Measurements from ENCODE around the gene TRPV5. TPM values are rescaled to one million over a fixed set of nuclear protein-coding genes. Genes with fewer than 3 reads are reported as not detected.

Gene TRPV5
- total RNA-seq, 1 donor from 2014 or later, result not detected

GRCh38 chr7:142956951-142957623 lies 23.5 kb upstream of the TRPV5 start:
- Mint-ChIP-seq H3K9me3 (peaks cover 8% of the 10 kb centered on the region), H3K27me3 (ENCODE audit: low read depth) (peaks cover 18% of the 10 kb centered on the region), H3K27ac (no peak overlapping the region), H3K4me1 (ENCODE audit: low read depth) (no peaks in the 10 kb centered on the region), H3K4me3 (ENCODE audit: low read depth) (no peak overlapping the region), H3K36me3 (ENCODE audit: low read depth) (no peaks in the 10 kb centered on the region)
- intact Hi-C loops (cut with micrococcal nuclease), result no loop called here
- DNase-seq (ENCODE audit: low spot score), result no peak

- H3K9me3 Mint-ChIP-seq, result peaks cover 8% of the 10 kb centered on the region
- H3K4me3 Mint-ChIP-seq (ENCODE audit: low read depth), result no peak overlapping the region
- no peaks in the 10 kb centered on the region for H3K36me3 Mint-ChIP-seq (ENCODE audit: low read depth)
- H3K27me3 Mint-ChIP-seq (ENCODE audit: low read depth), result peaks cover 20% of the 10 kb centered on the region
- DNase-seq (ENCODE audit: low spot score), result no peak
- no peak overlapping the region for H3K27ac Mint-ChIP-seq
- intact Hi-C loops (cut with micrococcal nuclease), result no loop called here
- H3K4me1 Mint-ChIP-seq (ENCODE audit: low read depth), result no peaks in the 10 kb centered on the region
Measured at GRCh38 chr7:142954680-142955268, 21.2 kb upstream of the TRPV5 start.

DNA sequence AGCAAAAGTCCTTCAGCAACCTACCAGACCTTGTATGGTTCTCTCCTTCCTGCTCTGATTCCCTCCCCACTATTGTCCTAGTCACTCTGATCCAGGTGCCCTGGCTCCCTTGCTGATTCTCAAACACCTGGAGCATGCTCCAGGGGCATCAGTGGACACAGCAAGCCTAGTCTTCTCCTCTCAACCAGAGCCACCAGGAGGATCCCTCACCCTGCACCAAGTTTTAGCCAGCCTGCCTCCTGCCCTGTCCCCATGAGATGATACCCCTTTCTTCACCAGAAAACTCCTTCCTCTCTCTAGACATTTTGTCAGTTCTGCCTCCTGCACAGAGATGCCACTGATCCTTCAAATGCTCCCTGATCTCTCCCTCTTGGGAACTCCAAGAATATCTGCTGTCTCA lies 16.7 kb upstream of the TRPV5 start:
- no peak overlapping the region for H3K4me3 Mint-ChIP-seq (ENCODE audit: low read depth)
- peaks cover 10% of the 10 kb centered on the region for H3K27me3 Mint-ChIP-seq (ENCODE audit: low read depth)
- no peaks in the 10 kb centered on the region for H3K9me3 Mint-ChIP-seq
- H3K4me1 Mint-ChIP-seq (ENCODE audit: low read depth), result no peaks in the 10 kb centered on the region
- H3K36me3 Mint-ChIP-seq (ENCODE audit: low read depth), result no peaks in the 10 kb centered on the region
- no peak overlapping the region for H3K27ac Mint-ChIP-seq
- intact Hi-C loops (cut with micrococcal nuclease), result no loop called here
- DNase-seq (ENCODE audit: low spot score), result no peak

DNA sequence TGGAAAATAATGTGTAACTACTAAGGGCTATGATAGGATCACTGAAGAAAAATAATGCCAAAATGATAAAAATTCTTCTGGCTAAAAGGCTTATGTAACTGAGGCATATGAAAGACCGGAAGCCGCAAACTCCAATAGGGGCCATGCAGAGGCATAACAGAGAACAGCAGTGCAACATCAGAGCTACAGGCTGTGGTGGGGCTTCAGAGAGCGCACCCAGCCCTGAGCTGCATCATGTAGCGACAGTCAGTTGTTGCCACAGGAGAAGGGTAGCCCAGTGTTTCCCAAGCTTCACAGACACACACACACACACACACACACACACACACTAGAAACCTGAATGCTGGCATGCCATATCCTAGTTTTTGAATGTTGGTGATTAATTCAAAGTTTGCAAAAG lies 15.1 kb upstream of the TRPV5 start:
- DNase-seq (ENCODE audit: low spot score), result no peak

DNA sequence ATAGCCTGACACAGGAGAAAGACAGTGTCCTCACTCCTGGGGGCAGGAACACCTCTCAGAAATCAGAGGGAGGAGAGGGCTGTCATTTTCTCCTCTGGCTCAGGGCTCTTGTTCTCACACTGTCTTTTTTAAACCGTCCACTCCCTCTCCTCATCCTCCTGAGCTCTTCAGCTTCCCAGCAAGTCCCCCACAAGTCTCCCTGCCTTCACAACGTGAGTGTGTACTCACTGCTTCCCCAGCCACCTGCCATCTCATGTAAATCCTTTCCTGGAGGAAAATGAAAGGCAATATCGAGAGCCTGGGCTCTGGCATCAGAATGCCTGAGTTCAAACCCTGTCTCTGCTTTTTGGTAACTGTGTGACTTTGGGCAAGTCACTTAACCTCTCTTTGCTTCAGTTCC lies 11.5 kb upstream of the TRPV5 start:
- no peak for DNase-seq (ENCODE audit: low spot score)
- H3K9me3 Mint-ChIP-seq, result no peaks in the 10 kb centered on the region
- H3K4me3 Mint-ChIP-seq (ENCODE audit: low read depth), result no peak overlapping the region
- H3K27ac Mint-ChIP-seq, result peak overlapping the region; percentile 9
- no peaks in the 10 kb centered on the region for H3K4me1 Mint-ChIP-seq (ENCODE audit: low read depth)
- H3K27me3 Mint-ChIP-seq (ENCODE audit: low read depth), result peaks cover 4% of the 10 kb centered on the region
- no peaks in the 10 kb centered on the region for H3K36me3 Mint-ChIP-seq (ENCODE audit: low read depth)
- intact Hi-C loops (cut with micrococcal nuclease), result no loop called here

More for the DNA sequence above, 15.1 kb upstream of the TRPV5 start:
- Mint-ChIP-seq H3K9me3 (no peaks in the 10 kb centered on the region), H3K4me3 (ENCODE audit: low read depth) (no peak overlapping the region), H3K36me3 (ENCODE audit: low read depth) (no peaks in the 10 kb centered on the region), H3K4me1 (ENCODE audit: low read depth) (no peaks in the 10 kb centered on the region), H3K27me3 (ENCODE audit: low read depth) (peaks cover 10% of the 10 kb centered on the region), H3K27ac (no peak overlapping the region)
- intact Hi-C loops (cut with micrococcal nuclease), result no loop called here

GRCh38 chr7:142943706-142944268 lies 10.2 kb upstream of the TRPV5 start:
- no peak overlapping the region for H3K4me3 Mint-ChIP-seq (ENCODE audit: low read depth)

DNA sequence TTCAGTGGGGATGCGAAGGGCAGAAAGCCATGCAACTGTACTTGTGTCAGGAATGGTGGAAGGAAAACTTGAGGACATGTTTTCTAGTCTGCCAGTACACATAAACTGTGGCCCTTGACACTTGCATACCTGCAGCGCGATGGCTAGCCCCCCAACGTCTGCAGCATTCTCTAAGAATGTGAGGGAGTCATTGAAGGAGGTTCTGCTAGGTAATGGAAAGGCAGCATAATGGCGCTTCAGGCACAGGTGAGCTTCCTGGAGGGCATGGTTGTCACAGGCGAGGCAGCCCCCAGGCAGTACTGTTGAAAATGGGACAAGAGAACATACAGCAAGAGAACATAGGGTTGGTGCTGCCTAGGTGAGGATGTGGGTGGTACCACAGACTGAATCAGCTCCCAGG lies 9.2 kb upstream of the TRPV5 start:
- Mint-ChIP-seq H3K27ac (no peak overlapping the region), H3K9me3 (no peaks in the 10 kb centered on the region), H3K27me3 (ENCODE audit: low read depth) (peaks cover 3% of the 10 kb centered on the region), H3K4me3 (ENCODE audit: low read depth) (no peak overlapping the region), H3K36me3 (ENCODE audit: low read depth) (no peaks in the 10 kb centered on the region), H3K4me1 (ENCODE audit: low read depth) (no peaks in the 10 kb centered on the region)
- intact Hi-C loops (cut with micrococcal nuclease), result no loop called here
- DNase-seq (ENCODE audit: low spot score), result no peak

More at GRCh38 chr7:142943706-142944268, 10.2 kb upstream of the TRPV5 start:
- Mint-ChIP-seq H3K36me3 (ENCODE audit: low read depth) (no peaks in the 10 kb centered on the region), H3K27ac (no peak overlapping the region), H3K4me1 (ENCODE audit: low read depth) (no peaks in the 10 kb centered on the region), H3K27me3 (ENCODE audit: low read depth) (peaks cover 3% of the 10 kb centered on the region), H3K9me3 (no peaks in the 10 kb centered on the region)
- no peak for DNase-seq (ENCODE audit: low spot score)
- intact Hi-C loops (cut with micrococcal nuclease), result no loop called here

DNA sequence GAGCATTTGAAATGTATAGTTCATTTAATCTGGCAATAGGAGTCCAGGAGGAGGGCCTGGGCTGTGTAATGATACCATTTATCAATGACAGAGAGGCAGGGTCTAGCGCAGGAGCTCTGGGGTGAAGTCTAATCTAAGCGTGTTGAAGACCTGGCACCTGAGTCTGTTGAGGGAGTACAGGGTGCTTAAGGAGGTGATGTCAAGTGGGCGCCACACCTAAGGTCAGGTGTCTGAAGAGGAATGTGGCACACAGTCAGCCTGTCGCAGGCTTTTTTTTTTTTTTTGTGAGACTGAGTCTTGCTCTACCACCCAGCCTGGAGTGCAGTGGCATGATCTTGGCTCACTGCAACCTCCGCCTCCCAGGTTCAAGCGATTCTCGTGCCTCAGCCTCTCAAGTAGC lies 8.0 kb upstream of the TRPV5 start:
- intact Hi-C loops (cut with micrococcal nuclease), result no loop called here
- no peaks in the 10 kb centered on the region for H3K9me3 Mint-ChIP-seq
- no peak overlapping the region for H3K4me3 Mint-ChIP-seq (ENCODE audit: low read depth)
- H3K27ac Mint-ChIP-seq, result no peak overlapping the region
- no peaks in the 10 kb centered on the region for H3K27me3 Mint-ChIP-seq (ENCODE audit: low read depth)
- H3K36me3 Mint-ChIP-seq (ENCODE audit: low read depth), result no peaks in the 10 kb centered on the region
- DNase-seq (ENCODE audit: low spot score), result no peak
- H3K4me1 Mint-ChIP-seq (ENCODE audit: low read depth), result no peaks in the 10 kb centered on the region

- no peaks in the 10 kb centered on the region for H3K27me3 Mint-ChIP-seq (ENCODE audit: low read depth)
Measured at GRCh38 chr7:142940966-142941535, 7.5 kb upstream of the TRPV5 start.

GRCh38 chr7:142939226-142939910 lies 5.8 kb upstream of the TRPV5 start, which contains the start of gene LLCFC1:
TSS of gene LLCFC1 (plus strand) at chr7:142939484. CDS start at chr7:142939622, 138 bp downstream.
- no peaks in the 10 kb centered on the region for H3K36me3 Mint-ChIP-seq (ENCODE audit: low read depth)
- no peak for DNase-seq (ENCODE audit: low spot score)

More at GRCh38 chr7:142940966-142941535, 7.5 kb upstream of the TRPV5 start:
- H3K4me1 Mint-ChIP-seq (ENCODE audit: low read depth), result no peaks in the 10 kb centered on the region
- DNase-seq (ENCODE audit: low spot score), result no peak
- no peaks in the 10 kb centered on the region for H3K36me3 Mint-ChIP-seq (ENCODE audit: low read depth)
- intact Hi-C loops (cut with micrococcal nuclease), result no loop called here
- no peaks in the 10 kb centered on the region for H3K9me3 Mint-ChIP-seq
- H3K27ac Mint-ChIP-seq, result no peak overlapping the region
- no peak overlapping the region for H3K4me3 Mint-ChIP-seq (ENCODE audit: low read depth)

GRCh38 chr7:142938611-142939010 lies 5.1 kb upstream of the TRPV5 start:
- H3K27me3 Mint-ChIP-seq (ENCODE audit: low read depth), result no peaks in the 10 kb centered on the region
- H3K9me3 Mint-ChIP-seq, result no peaks in the 10 kb centered on the region
- no peaks in the 10 kb centered on the region for H3K36me3 Mint-ChIP-seq (ENCODE audit: low read depth)
- H3K4me3 Mint-ChIP-seq (ENCODE audit: low read depth), result no peak overlapping the region
- no peaks in the 10 kb centered on the region for H3K4me1 Mint-ChIP-seq (ENCODE audit: low read depth)
- intact Hi-C loops (cut with micrococcal nuclease), result no loop called here
- no peak overlapping the region for H3K27ac Mint-ChIP-seq
- DNase-seq (ENCODE audit: low spot score), result no peak

More at GRCh38 chr7:142939226-142939910, 5.8 kb upstream of the TRPV5 start, which contains the start of gene LLCFC1:
- Mint-ChIP-seq H3K9me3 (no peaks in the 10 kb centered on the region), H3K27ac (no peak within 1 kb of the TSS), H3K4me3 (ENCODE audit: low read depth) (no peak within 1 kb of the TSS), H3K4me1 (ENCODE audit: low read depth) (no peaks in the 10 kb centered on the region), H3K27me3 (ENCODE audit: low read depth) (no peaks in the 10 kb centered on the region)
- intact Hi-C loops (cut with micrococcal nuclease), result no loop called here

DNA sequence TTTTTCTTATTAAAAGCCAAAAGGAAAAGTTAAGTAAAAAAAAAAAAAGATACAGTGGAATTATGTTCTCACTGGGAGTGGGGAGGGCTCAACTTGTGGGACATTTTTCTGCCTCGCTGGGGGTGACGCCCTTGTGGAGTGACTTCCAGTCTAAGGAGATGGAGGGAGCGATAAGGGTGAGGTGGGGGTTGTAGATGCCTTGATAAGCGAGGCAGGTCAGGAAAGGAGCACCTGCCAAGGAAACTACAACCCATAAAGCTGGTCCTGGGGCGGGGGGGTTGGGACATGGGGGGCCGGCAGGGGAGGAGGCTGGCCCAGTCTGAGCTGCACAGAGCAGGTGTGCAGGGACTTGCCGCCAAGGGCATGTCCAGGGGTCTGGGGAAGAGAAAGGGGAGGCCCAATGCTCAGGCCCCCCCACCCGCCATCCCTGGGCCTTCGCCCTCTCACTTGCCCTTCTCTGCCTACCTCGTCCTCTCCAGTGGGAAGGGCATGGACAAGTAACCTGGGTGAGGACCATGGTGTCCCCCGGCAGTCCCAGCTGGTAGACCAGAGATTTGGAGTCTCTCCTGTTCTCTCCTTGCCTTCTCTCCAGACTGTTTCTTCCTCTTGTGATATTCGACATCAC lies 2.5 kb upstream of the TRPV5 start:
- H3K4me1 Mint-ChIP-seq (ENCODE audit: low read depth), result no peaks in the 10 kb centered on the region
- H3K9me3 Mint-ChIP-seq, result no peaks in the 10 kb centered on the region
- no peaks in the 10 kb centered on the region for H3K27me3 Mint-ChIP-seq (ENCODE audit: low read depth)
- no peaks in the 10 kb centered on the region for H3K36me3 Mint-ChIP-seq (ENCODE audit: low read depth)
- H3K27ac Mint-ChIP-seq, result no peak overlapping the region
- intact Hi-C loops (cut with micrococcal nuclease), result no loop called here
- DNase-seq (ENCODE audit: low spot score), result no peak
- no peak overlapping the region for H3K4me3 Mint-ChIP-seq (ENCODE audit: low read depth)
